Neutrophil (primary cell): ENCODE data around the gene TMPRSS7.

Source experiments
- H3K27ac ChIP-seq: fragments of 200-600 bp; sonication (generic); 2 replicates; pipeline ENCODE4 v1.5.1; 2016; ENCODE audit warnings: mild to moderate bottlenecking, moderate library complexity
- H3K27me3 ChIP-seq: fragments of 200-600 bp; sonication (generic); 2 replicates; pipeline ENCODE4 v1.6.0; 2016; ENCODE audit warnings: mild to moderate bottlenecking
- H3K36me3 ChIP-seq: fragments of 200-600 bp; sonication (generic); 2 replicates; pipeline ENCODE4 v1.5.1; 2017
- H3K4me1 ChIP-seq, 2 experiments: fragments of 200-600 bp in 1 of 2; sonication (generic) in 1 of 2; 1 replicate in 1 of 2; 2 replicates in 1 of 2; pipeline versions ENCODE4 v1.5.1 to v1.6.1; 2013 to 2016; ENCODE audit warnings: low read depth in 1 of 2, low read length in 1 of 2, mild to moderate bottlenecking in 1 of 2, moderate library complexity in 1 of 2; ENCODE audit not compliant: control insufficient read depth in 1 of 2, insufficient read depth in 1 of 2
- H3K4me3 ChIP-seq, 2 experiments: fragments of 200-600 bp in 1 of 2; sonication (generic) in 1 of 2; 1 replicate in 1 of 2; 2 replicates in 1 of 2; pipeline ENCODE4 v1.5.1; 2013 to 2016; ENCODE audit warnings: low read depth in 1 of 2, low read length in 1 of 2, mild to moderate bottlenecking in 1 of 2, moderate library complexity in 1 of 2
- H3K9me3 ChIP-seq: fragments of 200-600 bp; sonication (generic); 2 replicates; pipeline ENCODE4 v1.5.1; 2016
- CTCF ChIP-seq: fragments of 200-600 bp; sonication (generic); IDR thresholded peaks from 2 replicates; pipeline ENCODE4 v1.5.1; 2016; ENCODE audit warnings: antibody characterized with exemption

The TMPRSS7 gene

GRCh38 chr3:112114576-112115160 is 80.1 kb downstream of the TMPRSS7 start:
- no peaks in the 10 kb centered on the region for H3K9me3 ChIP-seq
- no peaks in the 10 kb centered on the region for H3K27me3 ChIP-seq
- H3K36me3 ChIP-seq = no peaks in the 10 kb centered on the region
- H3K4me3 ChIP-seq = no peak overlapping the region
- TF ChIP-seq CTCF = no peak
- H3K4me1 ChIP-seq = no peaks in the 10 kb centered on the region
- H3K27ac ChIP-seq = no peak overlapping the region

- Histone ChIP-seq H3K27ac (no peak overlapping the region), H3K9me3 (no peaks in the 10 kb centered on the region), H3K4me1 (no peaks in the 10 kb centered on the region), H3K36me3 (no peaks in the 10 kb centered on the region), H3K4me3 (no peak overlapping the region), H3K27me3 (no peaks in the 10 kb centered on the region)
- TF ChIP-seq CTCF = no peak
Measured at GRCh38 chr3:112115161-112115739, 80.7 kb downstream of the TMPRSS7 start.

- H3K27ac ChIP-seq = no peak overlapping the region
- H3K36me3 ChIP-seq = no peaks in the 10 kb centered on the region
- H3K9me3 ChIP-seq = no peaks in the 10 kb centered on the region
- H3K4me3 ChIP-seq = no peak overlapping the region
- TF ChIP-seq CTCF = no peak
- no peaks in the 10 kb centered on the region for H3K4me1 ChIP-seq
- no peaks in the 10 kb centered on the region for H3K27me3 ChIP-seq
Measured at GRCh38 chr3:112115806-112116383, 81.4 kb downstream of the TMPRSS7 start.

GRCh38 chr3:112116748-112117186 is 82.2 kb downstream of the TMPRSS7 start:
- Histone ChIP-seq H3K27me3 (no peaks in the 10 kb centered on the region), H3K36me3 (peaks cover 4% of the 10 kb centered on the region), H3K4me1 (no peaks in the 10 kb centered on the region), H3K9me3 (no peaks in the 10 kb centered on the region), H3K4me3 (no peak overlapping the region), H3K27ac (no peak overlapping the region)
- TF ChIP-seq CTCF = no peak

- TF ChIP-seq CTCF = no peak
- Histone ChIP-seq H3K36me3 (peaks cover 5% of the 10 kb centered on the region), H3K9me3 (no peaks in the 10 kb centered on the region), H3K27me3 (no peaks in the 10 kb centered on the region), H3K27ac (no peak overlapping the region), H3K4me1 (no peaks in the 10 kb centered on the region), H3K4me3 (no peak overlapping the region)
Measured at GRCh38 chr3:112117415-112117814, 82.9 kb downstream of the TMPRSS7 start.
